HG03196 (cell line): Measurements from ENCODE around the gene KBTBD8.

Experiments
- ATAC-seq: cut with Tn5 transposase; IDR thresholded peaks from one replicate; pipeline ENCODE4 v1.9.1; 2021; ENCODE audit not compliant: unreplicated experiment

The KBTBD8 gene

GRCh38 chr3:66996696-66997095 lies 1.4 kb upstream of the KBTBD8 start:
- ATAC-seq: no peak

- ATAC-seq: no peak
Observed at GRCh38 chr3:66997560-66998112, 471 bp upstream of the KBTBD8 start.

- ATAC-seq: no peak
Observed at GRCh38 chr3:66998904-66999235, 763 bp downstream of the KBTBD8 start.

GRCh38 chr3:67000009-67000408 lies 1.9 kb downstream of the KBTBD8 start:
- peak; percentile 42 for ATAC-seq

- ATAC-seq: no peak
Observed at GRCh38 chr3:67001086-67001861, 3.2 kb downstream of the KBTBD8 start.

GRCh38 chr3:67005974-67006373 lies 7.9 kb downstream of the KBTBD8 start:
- no peak for ATAC-seq

GRCh38 chr3:67006460-67006859 lies 8.4 kb downstream of the KBTBD8 start:
- no peak for ATAC-seq

- ATAC-seq: no peak
Observed at GRCh38 chr3:67008388-67008787, 10.3 kb downstream of the KBTBD8 start.

GRCh38 chr3:67009716-67010115 lies 11.6 kb downstream of the KBTBD8 start:
- ATAC-seq: no peak

GRCh38 chr3:67011414-67012131 lies 13.5 kb downstream of the KBTBD8 start:
- no peak for ATAC-seq

GRCh38 chr3:67012564-67012963 lies 14.5 kb downstream of the KBTBD8 start:
- ATAC-seq: no peak

- no peak for ATAC-seq
Observed at GRCh38 chr3:67015702-67016484, 17.8 kb downstream of the KBTBD8 start.

- ATAC-seq: no peak
Observed at GRCh38 chr3:67016522-67017080, 18.5 kb downstream of the KBTBD8 start.

GRCh38 chr3:67017211-67017610 lies 19.1 kb downstream of the KBTBD8 start:
- no peak for ATAC-seq

GRCh38 chr3:67018105-67018788 lies 20.1 kb downstream of the KBTBD8 start:
- peak; percentile 34 for ATAC-seq

GRCh38 chr3:67018789-67019526 lies 20.9 kb downstream of the KBTBD8 start:
- ATAC-seq: peak; percentile 58

GRCh38 chr3:67028001-67028784 lies 30.1 kb downstream of the KBTBD8 start:
- no peak for ATAC-seq

GRCh38 chr3:67030785-67031740 lies 33.0 kb downstream of the KBTBD8 start:
- ATAC-seq: peak; percentile 83
